ENCODE results near the gene CYP27B1.

CYP27B1 gene

DNA sequence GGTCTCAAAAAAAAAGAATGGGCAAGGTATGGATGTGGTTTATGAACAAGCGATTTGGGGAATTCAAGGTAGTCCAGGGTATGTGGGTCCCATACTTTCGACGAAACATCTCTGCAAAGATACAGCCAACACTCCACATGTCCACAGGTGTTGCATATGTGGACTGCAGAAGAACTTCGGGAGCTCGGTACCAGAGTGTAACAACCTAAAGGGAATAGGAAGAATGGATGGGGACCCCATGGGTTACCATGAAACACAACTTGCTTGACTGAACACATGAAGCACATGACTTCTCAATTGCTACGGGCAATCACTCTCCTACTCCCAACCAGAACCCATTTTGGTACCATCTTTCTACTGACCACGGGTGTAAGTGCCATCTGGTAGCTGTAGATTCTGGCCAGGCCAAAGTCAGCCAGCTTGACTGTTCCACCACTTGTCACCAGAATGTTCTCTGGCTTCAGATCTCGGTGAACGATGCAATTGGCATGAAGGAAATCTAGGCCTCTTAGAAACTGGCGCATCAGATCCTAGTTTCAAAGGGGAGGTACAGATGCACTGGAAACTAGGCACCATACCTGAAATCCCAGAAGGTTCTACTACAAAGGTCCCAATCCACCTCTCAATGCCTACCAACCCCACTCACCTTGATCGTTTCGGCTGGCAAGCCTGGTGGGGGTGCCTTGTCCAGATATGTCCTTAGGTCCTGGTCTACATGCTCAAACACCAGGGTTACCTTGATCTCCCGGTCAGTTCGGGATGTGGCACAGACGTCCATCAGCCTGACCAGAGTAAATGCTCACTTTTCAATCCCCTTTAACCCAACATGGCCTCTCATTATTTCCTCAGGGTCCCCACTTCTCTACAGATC, 16.1 kb downstream of the CYP27B1 start:
- DNase-seq (ENCODE audit: low read depth) = no peak
- H3K4me3 ChIP-seq (ENCODE audit: low read length) = peak overlapping the region; percentile 84
- TF ChIP-seq, protein P1, sequence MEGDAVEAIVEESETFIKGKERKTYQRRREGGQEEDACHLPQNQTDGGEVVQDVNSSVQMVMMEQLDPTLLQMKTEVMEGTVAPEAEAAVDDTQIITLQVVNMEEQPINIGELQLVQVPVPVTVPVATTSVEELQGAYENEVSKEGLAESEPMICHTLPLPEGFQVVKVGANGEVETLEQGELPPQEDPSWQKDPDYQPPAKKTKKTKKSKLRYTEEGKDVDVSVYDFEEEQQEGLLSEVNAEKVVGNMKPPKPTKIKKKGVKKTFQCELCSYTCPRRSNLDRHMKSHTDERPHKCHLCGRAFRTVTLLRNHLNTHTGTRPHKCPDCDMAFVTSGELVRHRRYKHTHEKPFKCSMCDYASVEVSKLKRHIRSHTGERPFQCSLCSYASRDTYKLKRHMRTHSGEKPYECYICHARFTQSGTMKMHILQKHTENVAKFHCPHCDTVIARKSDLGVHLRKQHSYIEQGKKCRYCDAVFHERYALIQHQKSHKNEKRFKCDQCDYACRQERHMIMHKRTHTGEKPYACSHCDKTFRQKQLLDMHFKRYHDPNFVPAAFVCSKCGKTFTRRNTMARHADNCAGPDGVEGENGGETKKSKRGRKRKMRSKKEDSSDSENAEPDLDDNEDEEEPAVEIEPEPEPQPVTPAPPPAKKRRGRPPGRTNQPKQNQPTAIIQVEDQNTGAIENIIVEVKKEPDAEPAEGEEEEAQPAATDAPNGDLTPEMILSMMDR (conservative IDR thresholded peaks at IDR 0.05; ENCODE audit: low read length) = no peak

DNA sequence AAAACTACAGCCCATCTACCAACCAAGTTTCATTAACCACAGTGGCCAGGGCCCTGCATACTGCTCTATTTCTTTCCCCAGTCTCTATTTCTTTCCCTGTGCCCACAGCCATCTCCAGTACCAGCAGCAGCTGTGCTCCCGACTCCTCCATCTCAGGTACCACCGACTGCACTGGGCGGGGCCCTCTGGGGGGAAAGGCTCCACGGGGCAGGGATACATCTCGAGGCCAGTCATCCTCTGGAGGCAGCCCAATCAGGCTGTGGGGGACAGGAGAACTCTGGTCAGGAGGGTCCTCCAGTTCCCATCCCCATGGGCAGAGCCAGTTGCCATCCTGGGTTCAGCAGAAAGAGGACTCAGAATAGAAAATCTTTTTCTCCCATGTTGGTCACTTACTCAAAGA, 17.8 kb downstream of the CYP27B1 start:
- H3K4me3 ChIP-seq (ENCODE audit: low read length) = no peak overlapping the region
- TF ChIP-seq, protein P1 (conservative IDR thresholded peaks at IDR 0.05; ENCODE audit: low read length) = no peak
- DNase-seq (ENCODE audit: low read depth) = no peak

DNA sequence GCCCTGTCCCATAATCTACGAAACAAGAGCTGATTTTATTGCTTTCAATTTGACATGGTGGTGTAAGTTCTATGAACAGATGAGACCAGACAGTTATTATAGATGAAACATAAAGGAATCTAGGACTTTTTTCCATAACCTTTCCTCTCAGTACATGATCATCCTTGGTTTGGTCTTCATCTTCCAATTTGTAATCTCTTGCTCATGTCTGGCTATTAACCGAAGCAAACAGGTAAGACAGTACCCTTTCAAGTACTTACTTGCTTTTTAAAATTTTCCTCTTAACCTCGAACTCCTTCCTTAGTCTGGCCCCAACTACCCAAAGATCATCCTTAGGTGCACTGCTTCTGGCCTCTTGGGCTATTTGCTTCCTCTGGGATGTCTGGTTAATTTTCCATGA, 20.9 kb downstream of the CYP27B1 start:
- peak overlapping the region; percentile 99 for H3K4me3 ChIP-seq (ENCODE audit: low read length)
- TF ChIP-seq, protein P1 (conservative IDR thresholded peaks at IDR 0.05; ENCODE audit: low read length) = no peak
- DNase-seq (ENCODE audit: low read depth) = no peak

DNA sequence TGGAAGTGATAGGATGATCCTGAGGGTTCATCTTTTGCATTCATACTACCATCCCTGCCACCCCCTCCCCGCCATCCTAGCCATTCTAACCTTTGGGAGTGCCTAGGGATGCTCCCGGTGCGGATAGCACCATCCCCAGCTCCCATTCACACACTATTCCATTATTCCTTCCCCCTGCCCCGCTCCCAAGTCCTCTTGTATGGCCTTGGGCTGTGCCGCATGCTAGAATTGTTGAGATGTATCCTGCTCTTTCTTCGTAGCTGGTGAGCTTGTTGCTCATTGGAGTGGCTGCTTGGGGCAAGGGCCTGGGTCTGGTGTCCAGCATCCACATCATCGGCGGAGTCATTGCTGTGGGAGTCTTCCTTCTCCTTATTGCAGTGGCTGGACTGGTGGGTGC, 21.4 kb downstream of the CYP27B1 start:
- peak overlapping the region; percentile 99 for H3K4me3 ChIP-seq (ENCODE audit: low read length)
- DNase-seq (ENCODE audit: low read depth) = no peak
- TF ChIP-seq, protein P1 (conservative IDR thresholded peaks at IDR 0.05; ENCODE audit: low read length) = no peak

DNA sequence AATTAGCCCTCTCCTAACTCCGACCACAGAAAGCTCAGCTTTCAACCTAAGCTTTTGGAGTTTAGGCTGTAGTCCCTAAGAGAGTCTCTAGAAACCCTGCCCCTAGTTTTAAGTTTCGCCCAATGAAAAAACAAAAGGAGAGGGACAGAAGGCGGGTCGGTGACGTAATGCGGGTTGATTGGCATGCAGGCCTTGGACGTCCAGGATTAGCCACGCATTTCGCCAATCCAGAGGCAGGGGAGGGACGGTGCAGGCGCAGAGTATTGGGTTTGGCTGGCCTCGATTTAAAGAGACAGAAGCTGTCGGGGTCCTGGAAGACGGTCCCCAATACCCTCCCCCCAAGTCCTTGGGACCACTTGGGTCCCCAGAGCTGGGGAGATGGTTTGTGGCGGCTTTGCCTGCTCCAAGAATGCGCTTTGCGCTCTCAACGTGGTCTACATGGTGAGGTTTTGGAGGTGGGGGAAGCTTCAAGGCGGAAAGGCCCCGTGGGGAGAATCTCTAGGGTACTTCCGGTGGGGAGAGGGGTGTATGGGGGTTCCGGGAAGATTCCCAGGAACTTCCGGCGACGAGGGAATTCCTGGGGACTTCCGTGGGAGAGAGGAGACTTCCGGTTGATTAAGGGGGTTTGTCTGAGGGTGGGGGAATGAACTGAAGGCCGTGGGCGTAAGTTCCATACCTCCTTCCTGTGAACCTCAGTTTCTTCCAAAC, 21.9 kb downstream of the CYP27B1 start, which contains the start of gene TSPAN31:
TSPAN31 (plus strand) TSS at position 263 of the 708 bp plus-strand sequence; CDS start at position 379, 116 bp downstream.
- peak; percentile 98 for DNase-seq (ENCODE audit: low read depth)
- TF ChIP-seq, protein P1 (conservative IDR thresholded peaks at IDR 0.05; ENCODE audit: low read length) = no peak
- peak within 1 kb of the TSS; percentile 99 for H3K4me3 ChIP-seq (ENCODE audit: low read length)

DNA sequence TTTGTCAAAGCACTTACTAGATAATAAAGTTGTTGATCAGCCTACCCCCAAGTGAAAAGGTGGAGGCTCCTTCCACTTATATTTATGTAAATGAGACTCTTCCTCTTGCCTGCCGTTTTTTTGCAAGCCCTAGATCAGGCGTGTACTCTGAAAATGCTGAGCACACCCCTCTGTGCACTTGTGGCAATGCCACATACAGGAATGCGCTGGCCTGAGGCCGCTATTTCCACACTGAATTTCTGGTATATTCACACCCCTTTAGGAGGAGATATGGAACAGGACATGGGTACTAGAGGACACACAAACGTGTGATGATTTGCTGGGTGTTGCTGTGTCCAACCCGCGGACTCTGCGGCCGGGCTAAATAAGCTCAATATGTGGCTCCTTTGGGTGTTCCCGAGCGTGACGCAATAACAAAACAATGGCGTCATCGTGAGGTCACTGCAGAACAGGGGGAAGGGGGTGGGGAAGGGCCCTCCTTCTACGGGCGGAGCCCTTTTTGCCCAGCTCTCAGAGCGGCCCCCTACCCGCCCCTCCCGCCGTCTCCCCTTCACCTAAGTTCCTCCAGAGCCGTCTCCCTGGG, 22.6 kb downstream of the CYP27B1 start:
- peak overlapping the region; percentile 99 for H3K4me3 ChIP-seq (ENCODE audit: low read length)
- TF ChIP-seq, protein P1 (conservative IDR thresholded peaks at IDR 0.05; ENCODE audit: low read length) = no peak
- DNase-seq (ENCODE audit: low read depth) = peak; percentile 82

All from AG10803 (cell line).